IMR-90 (cell line): Measurements from ENCODE around the gene PBXIP1.

Source experiments
- CTCF ChIP-seq: conservative IDR thresholded peaks from 2 replicates; pipeline ENCODE4 v1.5.1; 2012; ENCODE audit warnings: mild to moderate bottlenecking, low read depth, low read length, improper control_type of control experiment
- ELK1 ChIP-seq: fragments of 150-350 bp; IDR thresholded peaks from 2 replicates; pipeline ENCODE4 v1.6.1; 2016; ENCODE audit warnings: low read depth, mild to moderate bottlenecking, low read length, moderate library complexity, borderline replicate concordance
- POLR2A ChIP-seq: IDR thresholded peaks from 2 replicates; pipeline ENCODE4 v1.6.1; 2012; ENCODE audit warnings: mild to moderate bottlenecking, low read depth, low read length
- SMC3 ChIP-seq: fragments of 150-350 bp; IDR thresholded peaks from 2 replicates; pipeline ENCODE4 v1.6.1; 2016; ENCODE audit warnings: low read depth, mild to moderate bottlenecking, antibody characterized with exemption, low read length, moderate library complexity

- TF ChIP-seq CTCF: no peak
- no peak for TF ChIP-seq ELK1
- no peak for TF ChIP-seq SMC3
- no peak for TF ChIP-seq POLR2A
These were observed 49.4 kb upstream of the PBXIP1 start for GRCh38 chr1:155005076-155006011.
